Chondrocyte (in vitro differentiated cells): ENCODE data around the gene DBF4B. TPM values are rescaled to one million over a fixed set of nuclear protein-coding genes. Genes with fewer than 3 reads are reported as not detected.

Source experiments
- DNase-seq: peaks from one replicate; pipeline ENCODE4 v3.0.0; 2021; ENCODE audit warnings: mixed read lengths, low spot score
- H3K27ac Mint-ChIP-seq: one replicate; pipeline ENCODE4 v1.8.0; 2021; ENCODE audit warnings: mild to moderate bottlenecking, moderate library complexity, mixed read lengths; ENCODE audit not compliant: unreplicated experiment
- H3K27me3 Mint-ChIP-seq: 2 replicates; pipeline ENCODE4 v1.8.0; 2021; ENCODE audit warnings: low read depth, mixed read lengths
- H3K36me3 Mint-ChIP-seq: 2 replicates; pipeline ENCODE4 v1.8.0; 2021; ENCODE audit warnings: low read depth, mixed read lengths
- H3K4me1 Mint-ChIP-seq: 2 replicates; pipeline ENCODE4 v1.8.0; 2021; ENCODE audit warnings: low read depth, mild to moderate bottlenecking, mixed read lengths
- H3K4me3 Mint-ChIP-seq: one replicate; pipeline ENCODE4 v1.8.0; 2021; ENCODE audit warnings: mild to moderate bottlenecking, moderate library complexity, mixed read lengths; ENCODE audit not compliant: unreplicated experiment
- H3K9me3 Mint-ChIP-seq: 2 replicates; pipeline ENCODE4 v1.8.0; 2021; ENCODE audit warnings: low read depth, mixed read lengths
- CTCF ChIP-seq: fragments of 200-600 bp; sonication (generic); IDR thresholded peaks from 2 replicates; pipeline ENCODE4 v1.5.0; 2021; ENCODE audit warnings: antibody characterized with exemption, mild to moderate bottlenecking, moderate library complexity
- total RNA-seq: library from RNA; stranded (reverse); gene quantifications from 3 replicates; pipeline ENCODE4 v1.2.1, GENCODE V29; 2021

The DBF4B gene
- total RNA-seq, 1 donor from 2014 or later, result 5.5 TPM

GRCh38 chr17:44782326-44782850 lies 73.9 kb downstream of the DBF4B start:
- H3K27ac Mint-ChIP-seq, result no peak overlapping the region
- H3K4me3 Mint-ChIP-seq, result no peak overlapping the region
- no peaks in the 10 kb centered on the region for H3K36me3 Mint-ChIP-seq

GRCh38 chr17:44785921-44786320 lies 77.5 kb downstream of the DBF4B start:
- no peaks in the 10 kb centered on the region for H3K36me3 Mint-ChIP-seq

More at GRCh38 chr17:44782326-44782850, 73.9 kb downstream of the DBF4B start:
- Mint-ChIP-seq H3K9me3 (no peaks in the 10 kb centered on the region), H3K27me3 (no peaks in the 10 kb centered on the region), H3K4me1 (peaks cover 15% of the 10 kb centered on the region)
- peak; percentile 56 for DNase-seq
- TF ChIP-seq CTCF, result no peak

GRCh38 chr17:44786551-44787081 lies 78.2 kb downstream of the DBF4B start:
- H3K36me3 Mint-ChIP-seq, result no peaks in the 10 kb centered on the region
- peak overlapping the region; percentile 17 for H3K27ac Mint-ChIP-seq
- H3K27me3 Mint-ChIP-seq, result no peaks in the 10 kb centered on the region
- peaks cover 16% of the 10 kb centered on the region for H3K4me1 Mint-ChIP-seq
- H3K9me3 Mint-ChIP-seq, result no peaks in the 10 kb centered on the region
- DNase-seq, result peak; percentile 71
- TF ChIP-seq CTCF, result no peak
- no peak overlapping the region for H3K4me3 Mint-ChIP-seq

More at GRCh38 chr17:44785921-44786320, 77.5 kb downstream of the DBF4B start:
- TF ChIP-seq CTCF, result no peak
- Mint-ChIP-seq H3K27ac (no peak overlapping the region), H3K27me3 (no peaks in the 10 kb centered on the region), H3K4me3 (no peak overlapping the region), H3K4me1 (peaks cover 16% of the 10 kb centered on the region), H3K9me3 (no peaks in the 10 kb centered on the region)
- peak; percentile 55 for DNase-seq

- Mint-ChIP-seq H3K27me3 (no peaks in the 10 kb centered on the region), H3K27ac (peak overlapping the region; percentile 27), H3K36me3 (no peaks in the 10 kb centered on the region), H3K9me3 (no peaks in the 10 kb centered on the region), H3K4me1 (peaks cover 16% of the 10 kb centered on the region), H3K4me3 (no peak overlapping the region)
- no peak for TF ChIP-seq CTCF
- DNase-seq, result no peak
These were observed 78.9 kb downstream of the DBF4B start for GRCh38 chr17:44787271-44787940.

- Mint-ChIP-seq H3K27ac (no peak overlapping the region), H3K9me3 (no peaks in the 10 kb centered on the region), H3K27me3 (no peaks in the 10 kb centered on the region), H3K4me3 (no peak overlapping the region), H3K36me3 (peaks cover 2% of the 10 kb centered on the region), H3K4me1 (peaks cover 21% of the 10 kb centered on the region)
- TF ChIP-seq CTCF, result no peak
- no peak for DNase-seq
These were observed 79.7 kb downstream of the DBF4B start for GRCh38 chr17:44788139-44788538.
